ENCODE data around the gene PLS3.

Gene PLS3

DNA sequence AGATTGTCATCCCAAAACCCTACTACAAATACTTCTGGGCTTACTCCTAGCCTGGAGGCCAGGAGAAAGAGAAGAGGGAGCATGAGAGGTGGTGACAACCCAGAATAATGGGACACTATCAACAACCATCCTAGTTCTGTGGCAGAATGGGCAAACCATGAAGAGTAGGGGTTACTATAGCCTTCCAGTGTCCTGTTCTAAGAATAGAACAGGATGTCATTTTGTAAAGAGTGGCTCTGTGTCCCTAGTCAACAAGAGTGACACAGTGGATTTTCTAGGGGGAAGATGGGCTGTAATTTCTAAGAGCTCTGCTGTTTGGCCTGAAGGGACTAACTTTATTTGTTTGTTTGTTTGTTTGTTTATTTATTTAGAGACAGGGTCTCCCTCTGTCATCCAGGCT is 136.0 kb downstream of the PLS3 start:
- no peak for DNase-seq

DNA sequence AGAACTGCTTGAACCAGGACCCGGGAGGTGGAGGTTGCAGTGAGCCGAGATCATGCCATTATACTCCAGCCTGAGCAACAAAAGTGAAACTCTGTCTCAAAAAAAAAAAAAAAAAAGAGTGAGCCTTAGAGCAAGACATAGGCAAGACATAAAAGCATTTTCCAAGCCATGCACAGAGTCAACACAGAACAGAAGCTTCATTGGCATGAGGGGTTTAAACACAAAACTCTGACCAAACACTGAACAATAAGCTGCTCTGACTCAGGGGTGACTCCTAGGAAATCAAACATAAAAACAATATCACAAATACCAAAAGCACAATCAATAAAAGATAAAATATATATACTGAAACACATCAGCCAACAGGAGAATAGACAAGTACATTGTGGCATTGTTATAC is 136.8 kb downstream of the PLS3 start:
- no peak for DNase-seq

Measured in NCI-H1092 treated with DMSO at 0.1 percent for 48 hours (cell line).